ENCODE measurements around the gene MTHFD1L.

The MTHFD1L gene

DNA sequence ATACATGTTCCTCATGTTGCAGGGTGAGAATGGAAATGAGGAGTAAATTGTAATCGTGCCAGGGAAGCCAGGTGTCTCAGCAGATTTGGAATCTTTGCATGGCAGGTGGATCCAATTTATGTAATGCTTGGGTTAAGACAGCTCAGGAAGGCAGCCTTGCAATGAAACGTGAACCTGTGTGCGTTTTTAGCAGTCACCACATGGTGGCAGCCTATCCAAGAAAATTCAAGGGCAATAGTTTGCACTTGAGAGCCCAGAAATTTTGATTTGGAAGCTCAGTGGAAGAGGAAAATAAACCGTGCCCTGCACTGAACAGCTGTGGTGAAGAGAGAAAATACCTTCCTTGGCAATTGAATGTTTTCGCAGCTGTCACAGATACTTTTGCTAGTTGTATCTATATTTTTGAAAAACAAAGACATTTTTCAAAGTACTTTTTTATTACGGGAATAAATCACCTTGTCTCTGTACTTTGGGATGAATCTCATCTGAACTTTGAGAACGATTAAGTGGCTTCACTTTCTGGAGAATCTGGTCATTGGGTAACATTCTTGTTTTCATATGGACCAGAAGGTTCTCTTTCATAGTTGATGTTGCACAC lies 26.5 kb downstream of the MTHFD1L start:
- ATAC-seq (ENCODE audit: insufficient read depth, low read depth) = peak; percentile 89

DNA sequence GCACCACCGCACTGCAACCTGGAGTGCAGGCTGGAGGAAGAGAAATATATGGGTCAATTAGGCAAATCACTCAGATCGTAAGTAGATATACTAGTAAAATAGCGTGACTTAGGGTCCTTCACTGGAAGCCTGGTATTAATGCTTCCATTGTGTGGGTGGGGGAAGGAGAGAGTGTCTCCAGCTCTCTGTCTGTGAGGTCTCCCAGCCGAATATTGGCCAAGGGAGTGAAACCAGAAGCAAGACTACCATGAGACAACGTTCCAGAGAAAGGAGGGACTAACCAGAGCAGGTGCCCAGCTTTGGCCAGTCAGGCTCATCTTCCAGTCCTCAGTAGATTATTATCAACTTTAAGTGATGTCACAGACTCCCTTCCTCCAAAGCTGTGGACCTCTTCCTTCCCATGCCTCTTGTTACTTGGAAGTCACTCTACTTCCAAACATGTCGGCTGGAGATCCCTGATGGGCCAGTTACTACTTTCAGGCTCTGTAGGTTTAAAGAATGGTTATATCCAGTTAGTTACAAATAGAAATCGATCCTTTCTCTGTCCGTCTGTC lies 28.8 kb downstream of the MTHFD1L start:
- Histone ChIP-seq H3K4me2 (ENCODE audit: insufficient read depth, low read length) (no peak overlapping the region), H3K27ac (ENCODE audit: low read length) (no peak overlapping the region), H3K9ac (ENCODE audit: low read depth, low read length) (no peak overlapping the region), H3K4me3 (ENCODE audit: low read depth in 1 of 2, low read length in 2 of 2) (no peak overlapping the region), H2AFZ (ENCODE audit: low read depth, low read length) (no peak overlapping the region), H3K36me3 (ENCODE audit: insufficient read depth, low read length) (peaks cover 70% of the 10 kb centered on the region), H4K20me1 (ENCODE audit: insufficient read depth, low read length) (peaks cover 32% of the 10 kb centered on the region), H3K27me3 (ENCODE audit: insufficient read depth, low read length, poor library complexity) (no peaks in the 10 kb centered on the region), H3K79me2 (ENCODE audit: insufficient read depth, low read length) (peaks cover 5% of the 10 kb centered on the region; the same call in 1 of the 2 replicates), H3K9me3 (ENCODE audit: insufficient read depth, low read length, severe bottlenecking) (no peaks in the 10 kb centered on the region), H3K4me1 (ENCODE audit: insufficient read depth, low read length) (no peaks in the 10 kb centered on the region)
- TF ChIP-seq, protein P1, sequence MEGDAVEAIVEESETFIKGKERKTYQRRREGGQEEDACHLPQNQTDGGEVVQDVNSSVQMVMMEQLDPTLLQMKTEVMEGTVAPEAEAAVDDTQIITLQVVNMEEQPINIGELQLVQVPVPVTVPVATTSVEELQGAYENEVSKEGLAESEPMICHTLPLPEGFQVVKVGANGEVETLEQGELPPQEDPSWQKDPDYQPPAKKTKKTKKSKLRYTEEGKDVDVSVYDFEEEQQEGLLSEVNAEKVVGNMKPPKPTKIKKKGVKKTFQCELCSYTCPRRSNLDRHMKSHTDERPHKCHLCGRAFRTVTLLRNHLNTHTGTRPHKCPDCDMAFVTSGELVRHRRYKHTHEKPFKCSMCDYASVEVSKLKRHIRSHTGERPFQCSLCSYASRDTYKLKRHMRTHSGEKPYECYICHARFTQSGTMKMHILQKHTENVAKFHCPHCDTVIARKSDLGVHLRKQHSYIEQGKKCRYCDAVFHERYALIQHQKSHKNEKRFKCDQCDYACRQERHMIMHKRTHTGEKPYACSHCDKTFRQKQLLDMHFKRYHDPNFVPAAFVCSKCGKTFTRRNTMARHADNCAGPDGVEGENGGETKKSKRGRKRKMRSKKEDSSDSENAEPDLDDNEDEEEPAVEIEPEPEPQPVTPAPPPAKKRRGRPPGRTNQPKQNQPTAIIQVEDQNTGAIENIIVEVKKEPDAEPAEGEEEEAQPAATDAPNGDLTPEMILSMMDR (IDR thresholded peaks at IDR 0.05; ENCODE audit: borderline replicate concordance, extremely low read depth, low read length, poor library complexity, severe bottlenecking) = no peak
- no peak for TF ChIP-seq EZH2 (IDR thresholded peaks at IDR 0.05; ENCODE audit: borderline replicate concordance, low read depth, low read length, severe bottlenecking)
- DNase-seq = no peak
- no peak for ATAC-seq (ENCODE audit: insufficient read depth, low read depth)

More for the DNA sequence above, 26.5 kb downstream of the MTHFD1L start:
- H3K27me3 ChIP-seq (ENCODE audit: insufficient read depth, low read length, poor library complexity) = no peaks in the 10 kb centered on the region
- TF ChIP-seq, protein P1 (IDR thresholded peaks at IDR 0.05; ENCODE audit: borderline replicate concordance, extremely low read depth, low read length, poor library complexity, severe bottlenecking) = peak; percentile 88
- TF ChIP-seq EZH2 (IDR thresholded peaks at IDR 0.05; ENCODE audit: borderline replicate concordance, low read depth, low read length, severe bottlenecking) = no peak
- no peak overlapping the region for H3K4me2 ChIP-seq (ENCODE audit: insufficient read depth, low read length)
- peaks cover 32% of the 10 kb centered on the region for H4K20me1 ChIP-seq (ENCODE audit: insufficient read depth, low read length)
- H3K36me3 ChIP-seq (ENCODE audit: insufficient read depth, low read length) = peaks cover 77% of the 10 kb centered on the region
- no peak overlapping the region for H3K27ac ChIP-seq (ENCODE audit: low read length)
- no peaks in the 10 kb centered on the region for H3K4me1 ChIP-seq (ENCODE audit: insufficient read depth, low read length)
- H3K79me2 ChIP-seq (ENCODE audit: insufficient read depth, low read length) = peaks cover 5% of the 10 kb centered on the region; the same call in 1 of the 2 replicates
- no peak overlapping the region for H3K4me3 ChIP-seq (ENCODE audit: low read depth in 1 of 2, low read length in 2 of 2)
- no peak overlapping the region for H3K9ac ChIP-seq (ENCODE audit: low read depth, low read length)
- no peaks in the 10 kb centered on the region for H3K9me3 ChIP-seq (ENCODE audit: insufficient read depth, low read length, severe bottlenecking)
- H2AFZ ChIP-seq (ENCODE audit: low read depth, low read length) = no peak overlapping the region
- peak; percentile 70 for DNase-seq

DNA sequence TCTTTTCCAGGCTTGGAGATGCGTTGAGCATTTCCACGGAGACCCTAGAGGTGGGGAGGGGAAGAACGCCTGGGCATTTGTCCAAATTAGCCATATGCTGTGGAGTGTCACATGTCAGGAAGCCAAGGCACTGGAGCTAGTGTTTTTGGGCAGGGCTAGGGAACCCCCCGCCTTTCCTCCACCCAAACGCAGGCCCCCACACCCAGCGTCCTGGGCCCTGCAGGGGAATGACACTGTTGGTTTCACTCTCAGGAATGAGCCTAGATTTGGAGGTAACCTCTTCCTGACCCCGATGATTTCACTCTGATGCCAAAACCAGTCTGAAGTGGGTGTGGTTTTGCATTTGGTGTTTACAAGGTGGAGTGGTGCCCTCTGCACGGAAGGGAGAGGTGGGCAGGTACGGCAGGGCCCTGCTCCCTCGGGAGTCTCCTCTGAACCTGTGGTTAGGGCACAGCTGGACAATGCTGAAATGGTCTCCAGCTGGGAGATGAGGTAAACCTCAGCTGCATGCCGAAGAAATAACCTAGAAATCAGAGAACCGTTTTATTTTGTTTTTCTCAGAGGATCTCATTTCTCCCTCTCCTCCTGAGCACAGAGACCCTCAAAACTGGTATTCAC lies 29.5 kb downstream of the MTHFD1L start:
- Histone ChIP-seq H3K27me3 (ENCODE audit: insufficient read depth, low read length, poor library complexity) (no peaks in the 10 kb centered on the region), H3K36me3 (ENCODE audit: insufficient read depth, low read length) (peaks cover 66% of the 10 kb centered on the region), H3K4me2 (ENCODE audit: insufficient read depth, low read length) (no peak overlapping the region), H2AFZ (ENCODE audit: low read depth, low read length) (no peak overlapping the region), H3K4me1 (ENCODE audit: insufficient read depth, low read length) (no peaks in the 10 kb centered on the region), H3K4me3 (ENCODE audit: low read depth in 1 of 2, low read length in 2 of 2) (no peak overlapping the region), H3K27ac (ENCODE audit: low read length) (0 out of 2 replicates have a peak overlapping the region, but pooled peaks have one; percentile 11), H4K20me1 (ENCODE audit: insufficient read depth, low read length) (peaks cover 32% of the 10 kb centered on the region), H3K9me3 (ENCODE audit: insufficient read depth, low read length, severe bottlenecking) (no peaks in the 10 kb centered on the region), H3K79me2 (ENCODE audit: insufficient read depth, low read length) (peaks cover 5% of the 10 kb centered on the region; the same call in 1 of the 2 replicates), H3K9ac (ENCODE audit: low read depth, low read length) (no peak overlapping the region)
- DNase-seq (peak; percentile 15), ATAC-seq (ENCODE audit: insufficient read depth, low read depth) (peak; percentile 57)
- TF ChIP-seq, protein P1 (IDR thresholded peaks at IDR 0.05; ENCODE audit: borderline replicate concordance, extremely low read depth, low read length, poor library complexity, severe bottlenecking) = no peak
- no peak for TF ChIP-seq EZH2 (IDR thresholded peaks at IDR 0.05; ENCODE audit: borderline replicate concordance, low read depth, low read length, severe bottlenecking)

Measured in DND-41 (cell line).